A549 treated with CORT108297 at 1 μM for 4 hours (cell line): ENCODE data around the gene DNHD1. TPM values are rescaled to one million over a fixed set of nuclear protein-coding genes. Genes with fewer than 3 reads are reported as not detected.

Source experiments
- total RNA-seq: library from RNA; stranded (reverse); fragments of 200-300 nt; extraction: Qiagen RNA extraction; gene quantifications from 5 replicates; pipeline ENCODE4 v1.2.3, GENCODE V29; 2022

DNHD1 gene, protein sequence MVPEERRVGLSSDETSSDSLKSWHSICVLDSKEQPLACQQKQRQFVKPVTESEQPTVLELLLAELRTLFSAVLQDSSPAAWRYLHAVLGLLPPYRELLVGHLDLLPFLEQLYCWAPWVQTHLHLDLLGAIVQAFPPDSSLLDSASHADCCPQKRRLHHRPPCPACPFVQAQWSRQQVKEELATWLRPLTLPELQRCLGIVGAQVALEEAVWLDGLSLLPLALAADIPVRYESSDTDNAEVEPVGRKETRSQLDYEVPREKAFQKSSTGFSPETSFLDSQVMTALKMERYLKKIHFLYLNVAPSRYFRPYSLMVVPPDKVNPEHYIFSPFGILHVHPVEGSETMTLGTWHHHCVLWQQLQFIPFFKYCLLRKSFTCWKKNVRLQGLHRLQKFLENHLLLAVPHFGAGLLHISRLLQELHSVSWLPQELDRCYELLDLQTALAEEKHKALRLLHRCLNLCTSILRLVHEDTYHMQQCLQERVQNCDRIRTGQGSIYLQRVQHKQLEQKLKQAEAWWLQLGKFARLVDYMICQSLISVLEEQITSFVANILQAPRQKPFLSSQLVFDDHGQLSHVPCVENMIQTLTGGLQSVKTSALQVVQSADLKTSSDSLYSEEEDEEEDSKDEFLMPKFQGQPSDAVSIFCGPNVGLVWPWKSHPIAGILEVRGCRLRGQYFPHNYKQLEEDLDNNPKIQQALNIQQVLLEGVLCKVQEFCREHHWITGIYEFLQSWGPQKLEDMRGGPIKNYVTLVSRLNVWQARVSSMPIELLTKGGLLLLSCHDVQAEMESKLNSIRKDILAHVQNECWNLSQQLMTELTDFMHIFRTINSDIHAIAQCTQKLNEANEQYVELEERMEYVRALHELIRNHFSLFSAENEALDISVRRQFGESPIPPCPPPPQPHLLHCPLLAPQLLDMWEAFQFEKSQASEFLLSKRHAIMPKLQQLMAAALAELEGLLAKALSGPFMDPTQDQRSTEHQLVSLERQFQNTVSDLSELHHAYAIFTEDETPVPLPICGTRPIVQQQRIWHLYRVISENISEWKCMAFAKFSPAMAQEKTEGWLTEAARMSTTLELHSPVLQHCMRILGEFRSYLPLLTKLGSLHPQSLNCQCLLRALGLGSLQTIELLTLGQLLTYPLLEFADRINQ (N-terminal part only)
- total RNA-seq, result 1.7 to 3.5 TPM (median 3.2 TPM) in 5 replicates

DNA sequence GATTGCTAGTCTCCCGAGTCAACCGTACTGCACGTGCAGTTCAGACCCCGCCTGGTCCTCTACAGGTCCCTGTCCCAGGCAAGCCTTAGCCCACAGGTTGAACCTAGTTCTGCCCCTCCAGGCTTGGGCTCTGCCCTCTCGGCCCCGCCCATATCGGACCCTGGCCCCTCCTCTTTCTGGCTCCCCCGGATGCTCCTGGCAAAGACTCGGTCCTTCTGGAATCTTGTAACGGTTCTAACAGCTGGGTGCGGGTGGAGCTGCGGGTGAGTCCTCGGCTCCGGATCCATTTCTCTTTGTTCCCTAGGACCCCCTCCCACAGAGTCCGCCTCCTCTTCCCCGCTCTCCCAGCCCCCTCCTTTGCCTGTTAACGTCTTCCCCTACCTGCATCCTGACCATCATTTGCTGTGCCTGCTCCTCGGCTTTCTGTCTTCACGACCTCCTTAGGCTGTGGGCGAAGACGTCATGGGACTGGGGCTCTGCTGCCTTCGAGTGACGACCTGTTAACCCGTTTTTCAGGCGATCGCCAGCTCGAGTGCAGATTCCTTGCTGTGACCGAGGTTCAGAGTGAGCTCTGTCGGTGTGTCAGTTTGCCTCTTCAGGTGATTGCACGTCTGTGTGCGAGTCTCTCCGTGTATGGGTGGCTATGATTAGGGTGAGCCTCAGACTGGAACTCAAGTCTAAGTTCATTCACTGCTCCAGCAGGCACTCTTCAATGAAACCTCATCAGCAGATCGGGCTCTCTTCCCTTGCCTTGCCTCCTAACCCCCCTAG is at the start of gene DNHD1:
DNHD1 (plus strand) TSS at position 212 of the 771 bp plus-strand sequence. CDS start 936 bp downstream, outside the sequence.

DNA sequence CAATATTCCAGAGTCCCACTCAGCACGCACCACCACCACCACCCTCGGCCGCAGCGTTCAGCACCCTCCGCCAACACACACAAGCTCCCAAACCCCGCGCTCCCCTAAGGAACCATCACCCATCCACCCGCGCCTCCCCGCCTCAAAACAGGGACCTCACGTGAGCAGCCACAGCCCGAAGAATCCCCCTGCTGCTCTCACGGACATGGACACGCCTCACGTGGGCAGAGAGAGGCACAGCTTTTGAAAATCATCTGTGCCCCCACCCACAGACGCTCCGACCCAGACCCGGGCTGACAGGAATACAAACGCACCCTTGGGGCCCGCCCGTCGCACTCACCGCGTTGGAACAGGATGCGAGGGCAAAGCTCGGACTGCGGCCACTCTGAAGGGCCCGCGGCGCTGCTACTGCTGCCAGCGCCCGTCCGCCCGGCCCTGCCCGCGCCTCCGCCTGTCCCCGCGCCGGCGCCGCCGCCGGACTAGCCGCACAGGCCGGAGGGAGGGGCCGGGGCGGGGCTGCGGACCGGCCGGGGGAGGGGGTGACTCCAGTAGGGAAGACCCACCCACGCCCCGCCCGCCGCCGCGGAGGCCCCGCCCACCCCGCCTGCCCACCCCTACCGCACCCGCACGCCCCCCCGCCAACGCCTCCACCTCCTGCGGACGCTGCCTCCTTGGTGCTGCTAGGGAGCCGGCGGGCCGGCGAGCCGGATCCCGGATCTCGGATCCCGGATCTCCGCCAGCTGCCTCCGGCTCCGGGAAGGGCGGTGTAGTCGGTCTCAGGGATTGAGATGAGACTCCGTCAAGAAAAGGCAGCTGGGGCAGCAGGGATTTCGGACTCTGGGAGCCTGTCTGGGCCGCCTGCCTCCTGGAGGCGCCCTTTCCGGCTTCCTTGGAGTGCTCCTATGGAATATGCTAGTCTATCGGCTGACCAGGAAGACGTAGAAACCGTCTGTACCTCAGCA is 23.3 kb upstream of the DNHD1 start, which contains the start of gene TRIM3:
TRIM3 (minus strand) TSS at position 491 of the 962 bp plus-strand sequence. CDS start 8,246 bp downstream, outside the sequence.

DNA sequence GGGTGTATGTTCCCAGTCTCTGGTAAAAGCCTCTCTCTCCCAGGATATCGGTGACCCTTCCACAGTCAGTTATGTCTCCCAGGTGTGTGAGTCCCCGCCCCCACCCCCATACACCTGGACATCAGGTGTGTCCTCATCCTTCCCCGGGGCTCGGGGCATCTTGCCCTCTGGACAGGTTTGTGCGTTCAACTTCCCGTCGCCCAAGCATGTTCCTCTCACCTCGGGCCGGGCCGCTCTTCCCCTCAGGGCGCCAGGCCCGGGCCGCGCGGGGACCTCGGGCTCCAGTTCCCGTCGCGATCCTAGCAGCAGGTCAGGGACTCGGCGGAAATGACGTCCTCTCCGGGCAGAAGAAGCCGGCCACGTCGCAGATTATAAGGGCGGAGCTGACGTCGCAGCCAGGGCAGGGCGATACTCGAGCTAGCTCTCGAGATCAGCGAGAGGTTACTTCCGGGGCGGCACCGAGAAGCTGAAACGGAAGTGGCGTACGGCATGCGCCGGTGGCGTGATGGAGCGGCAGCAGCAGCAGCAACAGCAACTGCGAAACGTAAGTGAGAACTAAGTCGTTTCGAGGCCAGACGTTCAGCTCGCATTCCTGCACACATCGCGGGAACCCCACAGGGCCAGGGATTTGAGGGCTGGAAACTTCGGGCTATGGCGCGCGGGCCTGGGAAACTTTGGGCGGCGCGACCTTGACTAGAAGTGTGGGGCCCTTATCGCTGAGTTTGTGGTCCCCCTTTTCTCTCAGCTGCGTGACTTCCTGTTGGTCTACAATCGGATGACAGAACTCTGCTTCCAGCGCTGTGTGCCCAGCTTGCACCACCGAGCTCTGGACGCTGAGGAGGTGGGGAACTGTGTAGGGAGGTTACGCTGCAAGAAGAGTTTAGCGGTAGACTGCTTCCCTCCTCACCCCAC is 15.8 kb upstream of the DNHD1 start, which contains the start of the genes ARFIP2 and TIMM10B:
ARFIP2 (minus strand) TSS at position 320 of the 912 bp plus-strand sequence. CDS start 910 bp downstream, outside the sequence.
TIMM10B (plus strand) TSS at position 490 of the 912 bp plus-strand sequence; CDS start at position 506, 16 bp downstream.

DNA sequence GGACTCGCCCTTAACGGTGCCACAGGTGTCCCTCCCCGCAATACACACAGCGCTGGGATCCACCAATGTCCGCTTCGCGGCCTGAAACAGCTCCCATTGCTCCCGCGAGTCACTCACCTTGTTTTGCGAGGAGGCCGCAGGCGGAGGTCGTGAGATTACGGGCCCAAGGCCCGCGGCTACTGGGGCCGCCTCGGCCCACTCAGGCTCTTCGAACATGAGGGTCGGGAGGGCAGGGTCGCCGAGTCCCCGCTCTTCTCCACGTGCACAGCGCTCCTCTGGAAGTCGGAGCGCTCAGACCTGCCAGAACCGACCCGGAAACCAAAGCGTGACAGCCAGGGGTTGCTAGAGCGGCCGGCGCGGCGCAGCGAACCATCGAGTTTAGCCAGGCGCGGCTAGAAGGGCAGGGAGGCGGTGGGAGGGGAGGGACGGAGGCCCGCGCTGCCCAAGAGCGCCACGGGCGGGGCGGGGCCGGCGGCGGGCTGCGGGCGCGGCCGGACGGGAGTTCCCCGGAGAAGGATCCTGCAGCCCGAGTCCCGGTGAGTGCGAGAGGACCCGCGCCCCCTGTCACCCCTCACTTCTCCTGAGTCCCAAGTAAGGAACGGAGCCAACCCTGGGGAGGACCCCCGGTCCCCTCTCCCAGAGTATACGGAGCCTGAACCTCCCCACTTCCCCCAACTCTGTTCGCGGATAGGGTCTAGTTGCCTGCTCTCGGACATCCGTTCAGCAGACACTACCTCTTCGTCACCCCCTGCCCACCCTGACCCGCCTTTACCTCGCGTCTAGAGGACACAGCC is 106.4 kb downstream of the DNHD1 start, which contains the start of the genes ILK and RRP8:
ILK (plus strand) TSS at position 488 of the 794 bp plus-strand sequence. CDS start 498 bp downstream, outside the sequence.
RRP8 (minus strand) TSS at position 330 of the 794 bp plus-strand sequence; CDS start at position 216, 114 bp downstream.

DNA sequence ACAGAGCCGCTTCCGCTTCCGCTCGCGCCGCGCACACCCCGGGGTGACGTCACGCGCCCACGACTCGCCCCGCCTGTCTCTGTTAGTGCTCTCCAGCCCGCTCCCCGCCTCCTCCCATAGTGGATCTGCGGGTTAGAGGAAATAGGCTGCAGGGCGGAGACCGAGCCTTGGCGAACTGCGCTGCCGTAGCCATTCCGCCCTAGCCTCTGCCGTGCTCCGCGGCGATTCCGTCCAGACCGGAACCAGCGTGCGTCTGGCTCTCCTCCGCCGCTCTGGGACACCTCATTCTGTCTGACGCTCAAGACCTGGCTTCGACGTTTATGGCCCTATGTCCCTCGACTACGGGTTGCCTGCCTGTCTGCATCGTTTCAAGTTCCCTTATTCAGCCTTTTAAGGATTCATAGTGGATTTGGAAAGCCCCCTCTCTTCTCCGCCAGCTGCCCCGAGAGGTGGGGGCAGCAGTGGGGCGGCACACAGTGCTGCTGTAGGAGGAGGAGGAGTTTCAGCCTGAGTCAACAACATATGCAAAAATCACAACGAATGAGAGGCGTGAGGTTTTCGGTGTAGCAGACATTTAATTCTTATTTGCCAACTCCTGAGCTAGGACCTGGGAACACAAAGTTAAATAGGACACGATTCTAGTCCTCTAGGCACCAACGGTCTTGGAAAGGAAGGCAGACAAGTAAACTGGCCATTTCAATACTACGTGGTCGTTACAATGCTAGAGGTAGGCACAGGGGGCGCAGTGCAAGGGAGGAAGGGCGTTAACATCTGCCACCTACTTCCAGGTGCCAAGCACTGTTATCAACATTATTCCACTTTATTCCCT is 115.3 kb downstream of the DNHD1 start, which contains the start of gene TAF10:
TAF10 (minus strand) TSS at position 4 of the 829 bp plus-strand sequence. CDS start 27 bp downstream, outside the sequence.

DNA sequence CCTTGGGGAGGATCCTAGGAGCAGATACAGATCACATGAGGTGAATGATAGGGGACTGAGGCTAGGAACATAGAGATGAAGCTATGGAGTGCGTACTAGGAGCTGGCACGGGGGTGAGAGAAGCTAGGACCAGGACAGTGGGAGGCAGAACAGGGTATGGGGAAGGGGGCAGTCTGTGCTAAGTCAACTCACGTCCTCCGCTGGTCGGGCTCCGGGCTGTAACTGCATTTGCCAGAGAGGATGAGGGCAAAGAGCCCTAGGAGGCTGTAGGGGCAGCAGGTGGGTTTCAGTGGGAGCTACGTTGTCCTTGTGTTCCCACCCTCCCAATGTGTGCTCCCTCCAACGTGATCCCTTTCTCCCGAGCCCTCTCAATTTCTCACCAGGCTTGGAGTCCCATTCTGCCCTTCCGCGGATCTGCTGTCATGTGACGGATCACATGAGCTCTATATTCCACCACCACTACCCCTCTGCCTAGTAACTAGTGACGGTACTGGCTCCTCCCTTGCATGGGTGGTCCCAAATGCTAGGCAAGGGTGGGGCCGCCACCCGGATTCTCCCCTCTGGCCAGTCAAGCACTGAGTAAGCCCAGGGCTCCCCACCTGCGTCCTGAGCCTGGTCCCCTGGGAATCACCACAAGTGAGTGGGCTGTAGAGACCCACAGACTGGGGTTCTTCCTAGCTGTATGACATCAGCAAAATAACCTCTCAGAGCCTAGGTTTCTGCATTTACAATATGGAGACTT is 122.1 kb downstream of the DNHD1 start, which contains the start of gene TPP1:
TPP1 (minus strand) TSS at position 419 of the 742 bp plus-strand sequence; CDS start at position 397, 22 bp downstream.

Other genes with a start within 250 kb of the DNHD1 start
- gene CCKBR, start 237.4 kb upstream of the DNHD1 start, total RNA-seq, result not detected in 5 replicates
- gene CAVIN3, start 176.8 kb upstream of the DNHD1 start, total RNA-seq, result 26.7 to 37.5 TPM (median 28.9 TPM) in 5 replicates
- 10.0 to 11.9 TPM (median 10.5 TPM) in 5 replicates for gene SMPD1, start 106.8 kb upstream of the DNHD1 start, total RNA-seq
- gene APBB1, start 78.2 kb upstream of the DNHD1 start, total RNA-seq, result 16.5 to 20.3 TPM (median 20.1 TPM) in 5 replicates
- 0.25 to 0.84 TPM (median 0.37 TPM) in 5 replicates for gene HPX, start 56.3 kb upstream of the DNHD1 start, total RNA-seq
- gene TRIM3, start 23.3 kb upstream of the DNHD1 start, total RNA-seq, result 14.7 to 23.1 TPM (median 21.7 TPM) in 5 replicates
- gene ARFIP2, start 15.9 kb upstream of the DNHD1 start, total RNA-seq, result 53.0 to 59.0 TPM (median 57.5 TPM) in 5 replicates
- 28.6 to 37.0 TPM (median 35.3 TPM) in 5 replicates for gene TIMM10B, start 15.8 kb upstream of the DNHD1 start, total RNA-seq
- gene RRP8, start 106.3 kb downstream of the DNHD1 start, total RNA-seq, result 25.9 to 36.6 TPM (median 32.9 TPM) in 5 replicates
- 114 to 121 TPM (median 118 TPM) in 5 replicates for gene ILK, start 106.5 kb downstream of the DNHD1 start, total RNA-seq
- 157 to 250 TPM (median 230 TPM) in 5 replicates for gene TAF10, start 114.9 kb downstream of the DNHD1 start, total RNA-seq
- gene TPP1, start 122.1 kb downstream of the DNHD1 start, total RNA-seq, result 40.5 to 48.1 TPM (median 47.4 TPM) in 5 replicates
- 0.06 to 0.13 TPM (median 0.11 TPM) in 5 replicates for gene DCHS1, start 158.5 kb downstream of the DNHD1 start, total RNA-seq
- 91.6 to 113 TPM (median 106 TPM) in 5 replicates for gene MRPL17, start 186.1 kb downstream of the DNHD1 start, total RNA-seq